Measurements from ENCODE around the gene ZNF451.
"Not testable (repeated sequence)": the region's sequence is repeated elsewhere in the genome, so short reads cannot be mapped to it uniquely, and the experiment has no call there.

The ZNF451 gene

GRCh38 chr6:57090458-57091067, 575 bp downstream of the ZNF451 start:
- DNase-seq (ENCODE audit: low spot score), result not testable (repeated sequence)

GRCh38 chr6:57091375-57091774, 1.4 kb downstream of the ZNF451 start:
- not testable (repeated sequence) for DNase-seq (ENCODE audit: low spot score)

GRCh38 chr6:57094689-57095088, 4.7 kb downstream of the ZNF451 start:
- no peak for DNase-seq (ENCODE audit: low spot score)

- peak; percentile 32 for DNase-seq (ENCODE audit: low spot score)
Measured at GRCh38 chr6:57097596-57097995, 7.6 kb downstream of the ZNF451 start.

GRCh38 chr6:57102976-57103375, 13.0 kb downstream of the ZNF451 start:
- DNase-seq (ENCODE audit: low spot score), result no peak

GRCh38 chr6:57104336-57104735, 14.3 kb downstream of the ZNF451 start:
- no peak for DNase-seq (ENCODE audit: low spot score)

GRCh38 chr6:57106990-57107389, 17.0 kb downstream of the ZNF451 start:
- DNase-seq (ENCODE audit: low spot score), result no peak

GRCh38 chr6:57108691-57109090, 18.7 kb downstream of the ZNF451 start:
- DNase-seq (ENCODE audit: low spot score), result no peak

GRCh38 chr6:57109880-57110279, 19.9 kb downstream of the ZNF451 start:
- DNase-seq (ENCODE audit: low spot score), result no peak

GRCh38 chr6:57113105-57113504, 23.1 kb downstream of the ZNF451 start:
- no peak for DNase-seq (ENCODE audit: low spot score)

GRCh38 chr6:57116776-57117175, 26.8 kb downstream of the ZNF451 start:
- DNase-seq (ENCODE audit: low spot score), result no peak

- no peak for DNase-seq (ENCODE audit: low spot score)
Measured at GRCh38 chr6:57117796-57118195, 27.8 kb downstream of the ZNF451 start.

GRCh38 chr6:57123111-57123510, 33.1 kb downstream of the ZNF451 start:
- no peak for DNase-seq (ENCODE audit: low spot score)

- DNase-seq (ENCODE audit: low spot score), result no peak
Measured at GRCh38 chr6:57127763-57128162, 37.8 kb downstream of the ZNF451 start.

- DNase-seq (ENCODE audit: low spot score), result no peak
Measured at GRCh38 chr6:57130661-57131177, 40.7 kb downstream of the ZNF451 start.

- DNase-seq (ENCODE audit: low spot score), result no peak
Measured at GRCh38 chr6:57134954-57135353, 45.0 kb downstream of the ZNF451 start.

GRCh38 chr6:57135885-57136284, 45.9 kb downstream of the ZNF451 start:
- no peak for DNase-seq (ENCODE audit: low spot score)

GRCh38 chr6:57137350-57137749, 47.4 kb downstream of the ZNF451 start:
- DNase-seq (ENCODE audit: low spot score), result no peak

GRCh38 chr6:57138026-57138425, 48.0 kb downstream of the ZNF451 start:
- DNase-seq (ENCODE audit: low spot score), result no peak

- DNase-seq (ENCODE audit: low spot score), result no peak
Measured at GRCh38 chr6:57141451-57142177, 51.6 kb downstream of the ZNF451 start.

- DNase-seq (ENCODE audit: low spot score), result no peak
Measured at GRCh38 chr6:57142178-57142525, 52.2 kb downstream of the ZNF451 start.

GRCh38 chr6:57143690-57144089, 53.7 kb downstream of the ZNF451 start:
- DNase-seq (ENCODE audit: low spot score), result no peak

- no peak for DNase-seq (ENCODE audit: low spot score)
Measured at GRCh38 chr6:57147401-57147800, 57.4 kb downstream of the ZNF451 start.

Measured in AG08396 (cell line).